Stimulated activated CD4-positive, alpha-beta T cell treated with anti-CD3 and anti-CD28 coated beads, Interleukin-1b, Interleukin-23, amount 100 ng/mL, for 48 hours (primary cell): Measurements from ENCODE around the gene CRYGA.

Source experiments
- DNase-seq: peaks from one replicate; pipeline ENCODE4 v3.0.0-alpha.2; 2020

Gene CRYGA

GRCh38 chr2:208163489-208163888 lies at the start of gene CRYGA:
Gene CRYGA, minus strand, starts transcription at chr2:208163589. Its CDS starts 33 bp downstream, at chr2:208163556.
- DNase-seq: no peak

DNA sequence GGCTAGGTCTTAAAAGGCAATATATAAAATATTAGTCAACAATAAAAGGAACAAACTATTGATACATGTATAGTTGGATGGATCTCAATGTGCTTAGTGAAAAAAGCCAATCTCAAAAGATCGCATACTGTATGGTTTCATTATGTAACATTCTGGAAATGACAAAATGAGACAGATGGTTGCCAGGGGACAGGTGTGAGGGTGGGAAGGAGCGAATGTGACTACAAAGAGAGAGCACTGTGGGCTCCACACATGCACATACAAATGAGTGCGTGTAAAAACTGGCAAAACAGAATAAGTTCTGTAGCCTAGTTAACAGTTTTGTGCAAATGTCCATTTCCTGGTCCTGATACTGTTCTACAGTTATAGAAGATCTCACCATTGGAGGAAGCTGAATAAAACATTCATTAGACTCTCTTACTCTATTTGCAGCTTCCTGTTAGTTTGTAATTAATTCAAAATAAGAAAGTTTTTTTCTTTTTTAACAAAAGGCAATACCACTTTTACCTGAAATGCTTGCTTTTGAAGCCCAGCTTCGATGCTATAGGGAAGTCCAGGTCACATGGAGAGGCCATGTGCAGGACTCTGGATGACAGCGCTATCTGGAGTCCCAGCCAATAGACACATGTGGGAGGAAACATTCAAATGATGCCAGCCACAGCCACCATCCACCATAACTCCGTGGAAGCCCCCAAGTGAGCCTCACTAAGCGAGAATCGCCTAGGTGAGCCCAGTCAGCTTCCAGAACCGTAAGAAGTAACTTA lies 47.5 kb upstream of the CRYGA start:
- no peak for DNase-seq

DNA sequence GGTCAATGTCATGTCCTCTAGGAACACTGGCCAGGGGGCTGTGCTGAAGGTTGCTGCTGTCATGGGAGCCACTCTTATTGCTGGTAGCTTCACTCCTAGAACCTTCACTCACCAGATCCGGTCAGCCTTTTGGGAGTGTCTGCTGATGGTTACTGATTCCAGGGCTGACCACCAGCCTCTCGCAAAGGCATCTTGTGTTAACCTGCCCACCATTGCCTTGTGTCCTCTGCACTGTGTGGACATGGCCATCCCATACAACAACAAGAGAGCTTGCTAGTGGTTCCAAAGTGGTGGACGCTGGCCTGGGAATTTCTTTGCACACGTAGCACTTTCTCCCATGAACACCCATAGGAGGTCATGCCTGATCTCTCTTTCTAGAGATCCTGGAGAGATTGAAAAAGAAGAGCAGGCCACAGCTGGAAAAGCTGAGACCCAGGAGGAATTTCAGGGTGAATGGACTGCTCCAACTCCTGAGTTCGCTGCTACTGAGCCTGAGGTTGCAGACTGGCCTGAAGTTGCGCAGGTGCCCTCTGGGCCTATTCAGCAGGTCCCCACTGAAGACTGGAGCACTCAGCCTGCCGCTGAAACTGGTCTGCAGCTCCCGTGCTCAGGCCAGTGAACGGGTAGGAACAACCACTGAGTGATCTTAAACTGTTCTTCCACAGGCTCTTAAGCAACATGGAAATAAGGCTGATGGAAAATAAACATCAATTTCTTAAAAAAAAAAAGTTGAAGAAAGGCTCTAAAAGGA lies 45.1 kb upstream of the CRYGA start:
- DNase-seq: no peak

DNA sequence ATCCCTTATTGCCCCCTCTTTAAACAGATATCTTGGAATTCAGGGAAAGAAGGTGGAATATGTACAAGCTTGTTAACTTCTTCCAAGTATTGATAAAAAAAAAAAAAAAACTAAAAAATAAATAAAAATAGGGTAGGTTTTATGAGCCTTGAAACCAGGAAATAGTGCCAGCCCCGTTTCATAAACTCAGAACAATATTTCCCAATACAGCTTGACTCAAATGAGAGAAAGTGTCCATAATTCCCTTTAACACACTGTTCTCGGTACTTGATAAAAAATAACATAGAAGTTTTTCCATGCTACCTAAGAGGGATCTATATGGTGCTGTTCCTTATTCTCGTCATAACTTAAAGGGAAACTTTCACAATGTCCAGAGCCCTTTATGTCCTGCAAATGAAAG lies 44.4 kb upstream of the CRYGA start:
- no peak for DNase-seq

DNA sequence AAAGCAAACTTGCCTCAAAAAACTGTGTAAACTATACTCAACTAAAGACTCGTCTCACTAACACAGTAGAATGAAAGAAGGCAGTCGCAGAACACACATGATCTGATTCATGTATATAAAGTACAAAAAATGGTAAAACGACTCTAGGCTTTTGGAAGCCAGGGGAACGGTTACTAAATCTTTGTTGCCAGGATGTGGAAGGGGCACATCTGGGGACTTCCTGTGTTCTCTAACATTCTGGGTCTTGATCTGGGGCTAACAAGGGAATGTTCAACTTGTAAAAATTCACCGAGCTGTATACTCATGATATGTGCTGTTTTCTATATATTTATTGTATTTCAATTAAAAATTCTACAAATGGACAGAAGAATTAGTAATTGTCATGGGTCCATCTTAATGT lies 40.8 kb upstream of the CRYGA start:
- DNase-seq: no peak

DNA sequence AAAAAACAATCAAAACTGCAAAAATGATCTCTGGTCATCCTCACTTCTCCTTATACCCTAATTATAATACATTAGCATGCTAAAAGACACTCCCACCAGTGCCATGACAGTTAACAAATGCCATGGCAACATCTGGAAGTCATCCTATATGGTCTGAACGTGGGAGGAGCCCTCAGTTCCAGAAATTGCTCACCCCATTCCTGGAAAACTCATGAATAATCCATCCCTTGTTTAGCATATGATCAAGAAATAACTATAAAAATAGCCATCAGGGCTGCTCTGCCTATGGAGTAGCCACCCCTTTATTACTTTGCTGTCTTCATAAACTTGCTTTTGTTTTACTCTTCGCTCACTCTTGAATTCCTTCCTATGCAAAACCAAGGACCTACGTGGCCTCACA lies 32.1 kb upstream of the CRYGA start:
- no peak for DNase-seq

- DNase-seq: no peak
Measured at GRCh38 chr2:208192611-208193236, 29.3 kb upstream of the CRYGA start.

DNA sequence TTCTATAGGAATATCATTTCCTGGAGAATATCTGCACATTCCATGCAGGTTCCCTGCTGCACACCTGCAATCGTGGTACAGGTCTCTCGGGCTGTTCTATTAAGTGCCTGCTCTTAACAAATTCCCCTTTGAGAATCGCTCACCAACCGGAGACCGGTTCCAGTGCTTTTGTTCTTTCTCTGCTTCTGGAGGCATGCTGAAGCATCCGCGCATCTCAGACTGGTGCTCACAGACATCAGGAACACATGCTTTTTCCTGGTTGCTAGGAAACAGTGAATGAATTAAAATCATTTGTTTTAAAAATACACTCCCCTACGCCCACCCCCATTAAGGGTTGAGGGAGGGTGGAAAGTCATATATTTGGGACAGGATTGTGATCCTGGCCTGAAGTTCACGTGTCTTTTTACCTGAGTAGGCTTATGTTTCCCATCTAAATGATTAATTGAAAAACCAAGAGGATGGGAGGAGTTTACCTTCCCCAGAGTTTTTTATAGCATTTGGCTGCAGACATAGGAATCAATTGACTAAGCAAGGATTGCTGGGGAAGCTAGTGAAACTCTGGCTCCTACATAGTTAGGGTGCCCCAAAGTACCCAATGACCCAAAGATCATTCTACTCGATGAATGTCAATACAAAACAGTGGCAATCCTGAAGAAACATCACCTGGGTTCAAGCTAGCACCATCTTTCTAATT lies 26.6 kb upstream of the CRYGA start, which contains the start of gene C2orf80:
TSS of gene C2orf80 (minus strand) at position 221 of the 694 bp plus-strand sequence. CDS start 3,044 bp downstream, outside the sequence.
- no peak for DNase-seq

- DNase-seq: no peak
Measured at GRCh38 chr2:208189069-208189809, 25.9 kb upstream of the CRYGA start.

GRCh38 chr2:208186893-208187292 lies 23.5 kb upstream of the CRYGA start:
- DNase-seq: no peak

- DNase-seq: no peak
Measured at GRCh38 chr2:208186465-208186864, 23.1 kb upstream of the CRYGA start.

DNA sequence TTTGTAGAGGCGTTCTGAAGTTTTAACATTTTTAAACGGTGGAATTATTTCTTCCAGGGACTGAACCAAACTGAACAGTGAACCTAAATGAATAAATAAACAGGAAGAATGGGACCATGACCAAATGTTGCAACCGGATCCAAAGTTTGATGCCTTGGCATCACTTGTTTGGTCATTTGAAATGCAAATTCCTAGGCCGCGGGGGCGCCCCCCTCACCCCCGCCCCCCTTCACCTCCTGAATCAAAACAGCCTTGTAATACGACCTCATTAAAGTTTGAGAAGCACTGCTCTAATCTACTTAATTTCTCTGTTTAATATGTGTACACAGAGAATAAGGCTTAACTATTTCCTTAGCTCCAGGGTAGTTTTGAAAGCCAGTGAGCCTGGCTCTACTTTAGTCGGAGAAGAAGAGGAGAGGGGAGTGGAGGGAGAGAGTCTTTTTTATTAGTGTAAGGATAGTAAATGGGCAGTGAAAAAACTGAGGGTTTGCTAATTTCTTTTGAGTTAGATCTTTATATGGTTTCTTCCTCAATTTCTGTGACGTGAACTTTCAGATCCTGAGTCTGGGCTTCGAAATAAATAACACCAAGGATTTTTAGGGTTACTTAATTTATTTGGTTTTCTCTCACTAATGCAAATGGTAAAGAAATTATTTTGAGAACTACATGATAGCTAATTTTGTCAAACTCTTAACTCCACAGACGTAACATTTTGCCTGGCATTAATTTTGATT lies 20.8 kb upstream of the CRYGA start:
- no peak for DNase-seq

DNA sequence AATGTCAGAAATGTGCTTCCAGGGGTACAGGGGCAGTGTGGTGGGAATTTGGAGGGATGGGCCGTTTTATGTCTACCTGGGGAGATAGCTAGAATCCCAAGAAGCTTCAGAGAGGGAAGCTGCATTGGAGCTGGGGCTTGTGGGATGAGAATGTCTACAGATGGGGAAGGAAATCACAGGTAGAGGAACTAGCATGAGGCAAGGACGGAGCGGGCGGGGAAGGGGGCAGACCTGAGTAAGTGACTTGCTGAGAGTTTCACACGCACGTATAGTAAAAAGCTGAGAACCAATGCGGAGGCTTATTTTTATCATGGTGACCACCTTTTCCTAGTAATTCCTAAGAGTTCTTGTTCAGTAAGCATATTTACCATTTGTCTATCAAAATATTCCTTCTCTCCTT lies 20.1 kb upstream of the CRYGA start:
- DNase-seq: no peak

DNA sequence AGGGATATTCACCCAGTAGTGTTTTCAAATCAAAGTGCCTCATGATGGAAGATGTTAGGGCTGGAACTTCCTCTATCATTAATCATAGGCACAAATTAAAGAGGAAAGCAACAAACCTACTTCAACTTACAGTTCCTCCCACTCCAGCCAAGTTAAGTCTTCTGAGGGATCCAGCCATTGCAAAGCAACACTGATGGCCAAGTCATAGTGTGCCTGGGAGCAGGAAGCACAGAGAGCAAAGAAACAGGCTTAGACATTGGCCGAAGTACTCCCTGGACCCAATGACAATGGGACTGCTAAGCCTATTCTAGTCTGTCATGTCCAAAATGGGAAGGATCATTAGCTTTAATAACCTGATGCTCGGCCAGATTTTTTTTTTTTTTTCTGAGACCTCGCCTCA lies 19.4 kb upstream of the CRYGA start:
- DNase-seq: no peak

- DNase-seq: no peak
Measured at GRCh38 chr2:208179028-208179609, 15.7 kb upstream of the CRYGA start.

DNA sequence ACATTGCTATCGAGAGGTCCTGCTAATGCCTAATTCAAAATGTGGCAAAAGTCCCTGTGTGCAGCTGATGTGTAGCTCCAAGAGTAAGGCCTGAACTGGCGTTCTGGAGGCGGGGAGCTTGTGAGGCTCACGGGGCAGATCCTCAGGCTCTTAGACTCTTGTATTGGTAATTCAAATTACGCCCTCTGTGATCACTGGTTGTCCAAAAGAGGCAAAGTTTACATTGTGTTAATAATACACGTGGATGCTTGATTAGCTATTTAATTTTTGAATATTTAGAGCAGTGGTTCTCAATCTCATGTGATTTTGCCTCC lies 12.4 kb upstream of the CRYGA start:
- DNase-seq: no peak

GRCh38 chr2:208175069-208175839 lies 11.9 kb upstream of the CRYGA start:
- DNase-seq: peak; percentile 57

DNA sequence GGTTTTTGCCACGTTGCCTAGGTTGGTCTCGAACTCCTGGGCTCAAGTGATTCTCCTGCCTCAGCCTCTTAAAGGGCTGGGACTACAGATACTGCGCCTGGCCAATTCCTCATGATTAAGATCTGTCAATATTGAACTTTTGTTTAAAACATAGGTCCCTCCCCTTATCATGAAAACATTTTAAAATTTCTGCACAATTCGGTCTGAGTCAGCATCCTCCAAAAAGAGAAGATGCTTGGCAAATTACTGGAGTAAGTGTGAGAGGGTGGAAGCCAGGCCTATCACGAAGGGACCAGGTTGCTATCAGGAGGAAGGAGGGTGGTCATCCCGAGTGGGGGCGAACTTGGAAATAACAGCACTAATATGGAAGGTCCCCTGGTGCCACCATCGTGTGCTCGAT lies 10.8 kb upstream of the CRYGA start:
- no peak for DNase-seq

DNA sequence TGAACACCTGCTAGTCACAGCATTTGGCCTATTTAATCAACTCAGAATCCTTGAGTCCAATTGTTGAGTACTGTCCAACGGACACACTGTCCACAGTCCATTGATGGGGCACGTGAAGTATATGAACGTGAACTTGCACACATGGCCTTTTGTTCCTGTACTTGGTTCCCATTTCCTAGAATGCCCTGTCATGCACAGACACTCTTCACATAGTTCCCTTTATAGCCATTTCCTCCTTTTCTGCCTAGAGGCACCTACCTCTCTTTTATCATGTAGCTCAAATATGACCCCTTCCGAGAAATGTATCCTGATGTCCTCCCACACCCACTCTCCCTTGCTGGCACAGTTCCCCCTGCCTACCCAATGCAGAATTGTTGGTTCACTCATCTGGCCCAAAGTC lies 8.7 kb upstream of the CRYGA start:
- no peak for DNase-seq

DNA sequence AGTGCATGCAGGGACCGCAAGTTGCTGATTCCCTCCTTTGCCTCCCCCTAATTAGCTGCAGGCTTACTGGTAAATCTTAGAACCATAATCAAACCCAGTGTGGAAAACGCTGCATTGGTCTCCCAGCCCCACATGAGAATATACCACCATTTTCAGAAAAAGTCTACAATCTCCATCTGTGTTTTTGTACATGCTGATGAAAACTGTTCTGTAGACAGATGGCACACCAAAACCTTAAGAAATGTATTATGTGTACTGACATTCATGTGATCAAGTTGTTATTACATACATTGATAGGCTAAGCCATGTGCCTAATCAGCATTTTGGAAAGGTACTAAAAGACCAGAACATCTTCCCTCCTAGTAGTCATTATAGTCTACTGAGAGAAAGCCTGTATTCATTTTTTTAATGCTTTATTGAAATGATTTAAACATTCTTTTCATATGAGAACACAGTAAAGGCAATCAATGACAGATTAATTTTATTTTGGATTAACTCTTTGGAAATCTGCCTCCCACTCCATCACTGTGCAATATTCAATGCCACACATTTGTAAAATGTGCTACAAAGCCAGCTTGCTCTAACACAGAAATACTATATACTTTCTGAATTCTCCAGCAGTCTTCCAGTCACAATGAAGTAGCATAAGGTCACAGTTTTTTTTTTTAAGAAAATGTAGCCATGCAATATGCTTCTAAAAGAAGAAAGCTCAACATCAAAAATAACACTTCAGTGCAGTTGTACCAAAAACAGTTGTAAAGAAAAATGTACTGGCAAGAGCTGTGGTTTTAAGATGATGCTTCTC lies 1.8 kb upstream of the CRYGA start:
- DNase-seq: no peak
